GM12878 (cell line): Measurements from ENCODE around the gene PRMT7. TPM values are rescaled to one million over a fixed set of nuclear protein-coding genes. Genes with fewer than 3 reads are reported as not detected.

Experiments used
- HDAC6 ChIP-seq: fragments of 200-600 bp; sonication (generic); IDR thresholded peaks from one replicate; pipeline ENCODE4 v1.8.0; 2017; ENCODE audit warnings: antibody characterized with exemption; ENCODE audit not compliant: unreplicated experiment
- KDM1A ChIP-seq: fragments of 200-600 bp; sonication (generic); IDR thresholded peaks from 2 replicates; pipeline ENCODE4 v1.6.1; 2016; ENCODE audit warnings: borderline replicate concordance
- POLR2A ChIP-seq: IDR thresholded peaks from 2 replicates; pipeline ENCODE4 v1.6.1; 2011; ENCODE audit warnings: low read depth, mild to moderate bottlenecking, low read length
- TCF7 ChIP-seq: IDR thresholded peaks from 2 replicates; pipeline ENCODE4 v1.6.1; 2014; ENCODE audit warnings: antibody characterized with exemption, borderline replicate concordance
- polyA plus RNA-seq, 11 experiments: library from polyadenylated mRNA; depleted of rRNA in 4 of 11; unstranded in 6 of 11; stranded (reverse) in 5 of 11; fragments of >200 nt; fragmentation: Nextera tagmentation in 4 of 11; fragmentation: Illumina TruSeq in 1 of 11; extraction: Ambion mirVana in 4 of 11; extraction: Trizol in 1 of 11; gene quantifications; 1 replicate in 1 of 11; 2 replicates in 10 of 11; pipeline versions ENCODE4 v1.2.1 to v1.2.3, GENCODE V29; 2011 to 2016; ENCODE audit warnings: inconsistent platforms in 2 of 11, missing spikeins in 2 of 11, low read depth in 1 of 11
- total RNA-seq, 4 experiments: library from RNA; depleted of rRNA in 3 of 4; stranded (reverse); fragments of >200 nt in 3 of 4; fragmentation: Illumina TruSeq in 1 of 4; extraction: Trizol in 1 of 4; gene quantifications; 2 replicates each; pipeline versions ENCODE4 v1.2.1 to v1.2.3, GENCODE V29; 2013 to 2021
- TF ChIP-seq, protein P1 (sequence below): fragments of 450-650 bp; formaldehyde crosslinking; IDR thresholded peaks from 2 replicates; pipeline ENCODE4 v1.4.0; 2020; ENCODE audit warnings: mild to moderate bottlenecking, moderate library complexity
- TF ChIP-seq, protein P2 (sequence below): fragments of 450-650 bp; formaldehyde crosslinking; IDR thresholded peaks from 2 replicates; pipeline ENCODE4 v1.5.0; 2022; ENCODE audit warnings: mild to moderate bottlenecking, missing genetic modification characterization

PRMT7 gene
- total and polyA plus RNA-seq, 10 of the 15 experiments (the other 5 are each of a cell fraction or from before 2014, with no cell fraction given): 5.1 to 56.1 (median 42.0) TPM

DNA sequence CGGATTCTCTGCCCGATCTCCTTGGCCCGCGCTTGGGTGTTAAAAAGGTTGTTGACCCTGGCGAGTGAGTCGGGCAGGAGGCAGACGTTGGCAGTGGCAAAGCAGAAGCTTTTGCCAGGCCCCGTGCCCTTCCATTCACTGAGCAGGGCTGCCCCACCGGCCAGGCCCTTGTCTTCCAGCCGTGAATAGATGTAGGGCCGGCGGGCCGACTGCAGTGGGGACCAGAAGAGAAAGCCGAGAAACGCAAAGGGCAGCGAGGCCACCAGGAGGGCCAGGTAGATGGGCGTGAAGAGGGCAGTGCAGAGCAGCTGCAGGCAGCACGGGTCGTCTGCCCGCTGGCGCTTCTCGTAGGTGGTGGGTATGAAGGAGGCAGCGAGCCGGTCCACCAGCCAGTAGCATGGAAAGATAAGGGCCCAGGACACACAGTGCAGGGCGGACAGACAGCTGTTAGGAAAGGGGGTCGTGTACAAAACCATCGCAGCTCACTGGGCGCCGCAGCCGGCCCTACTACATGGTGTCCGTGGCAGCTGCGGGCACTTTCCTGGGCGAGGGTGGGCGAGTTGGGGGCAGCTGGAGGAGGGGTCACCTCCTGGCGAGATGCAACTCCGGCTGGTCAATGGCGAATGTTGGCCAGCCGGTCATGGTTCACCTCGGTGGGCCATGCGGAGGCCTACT lies 61.0 kb downstream of the PRMT7 start (continued):
- TF ChIP-seq HDAC6: no peak
- TF ChIP-seq KDM1A: no peak
- no peak for TF ChIP-seq POLR2A
- TF ChIP-seq TCF7: no peak
- TF ChIP-seq, protein P1, sequence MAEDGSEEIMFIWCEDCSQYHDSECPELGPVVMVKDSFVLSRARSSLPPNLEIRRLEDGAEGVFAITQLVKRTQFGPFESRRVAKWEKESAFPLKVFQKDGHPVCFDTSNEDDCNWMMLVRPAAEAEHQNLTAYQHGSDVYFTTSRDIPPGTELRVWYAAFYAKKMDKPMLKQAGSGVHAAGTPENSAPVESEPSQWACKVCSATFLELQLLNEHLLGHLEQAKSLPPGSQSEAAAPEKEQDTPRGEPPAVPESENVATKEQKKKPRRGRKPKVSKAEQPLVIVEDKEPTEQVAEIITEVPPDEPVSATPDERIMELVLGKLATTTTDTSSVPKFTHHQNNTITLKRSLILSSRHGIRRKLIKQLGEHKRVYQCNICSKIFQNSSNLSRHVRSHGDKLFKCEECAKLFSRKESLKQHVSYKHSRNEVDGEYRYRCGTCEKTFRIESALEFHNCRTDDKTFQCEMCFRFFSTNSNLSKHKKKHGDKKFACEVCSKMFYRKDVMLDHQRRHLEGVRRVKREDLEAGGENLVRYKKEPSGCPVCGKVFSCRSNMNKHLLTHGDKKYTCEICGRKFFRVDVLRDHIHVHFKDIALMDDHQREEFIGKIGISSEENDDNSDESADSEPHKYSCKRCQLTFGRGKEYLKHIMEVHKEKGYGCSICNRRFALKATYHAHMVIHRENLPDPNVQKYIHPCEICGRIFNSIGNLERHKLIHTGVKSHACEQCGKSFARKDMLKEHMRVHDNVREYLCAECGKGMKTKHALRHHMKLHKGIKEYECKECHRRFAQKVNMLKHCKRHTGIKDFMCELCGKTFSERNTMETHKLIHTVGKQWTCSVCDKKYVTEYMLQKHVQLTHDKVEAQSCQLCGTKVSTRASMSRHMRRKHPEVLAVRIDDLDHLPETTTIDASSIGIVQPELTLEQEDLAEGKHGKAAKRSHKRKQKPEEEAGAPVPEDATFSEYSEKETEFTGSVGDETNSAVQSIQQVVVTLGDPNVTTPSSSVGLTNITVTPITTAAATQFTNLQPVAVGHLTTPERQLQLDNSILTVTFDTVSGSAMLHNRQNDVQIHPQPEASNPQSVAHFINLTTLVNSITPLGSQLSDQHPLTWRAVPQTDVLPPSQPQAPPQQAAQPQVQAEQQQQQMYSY (CRISPR knock-in tag): no peak
- TF ChIP-seq, protein P2, sequence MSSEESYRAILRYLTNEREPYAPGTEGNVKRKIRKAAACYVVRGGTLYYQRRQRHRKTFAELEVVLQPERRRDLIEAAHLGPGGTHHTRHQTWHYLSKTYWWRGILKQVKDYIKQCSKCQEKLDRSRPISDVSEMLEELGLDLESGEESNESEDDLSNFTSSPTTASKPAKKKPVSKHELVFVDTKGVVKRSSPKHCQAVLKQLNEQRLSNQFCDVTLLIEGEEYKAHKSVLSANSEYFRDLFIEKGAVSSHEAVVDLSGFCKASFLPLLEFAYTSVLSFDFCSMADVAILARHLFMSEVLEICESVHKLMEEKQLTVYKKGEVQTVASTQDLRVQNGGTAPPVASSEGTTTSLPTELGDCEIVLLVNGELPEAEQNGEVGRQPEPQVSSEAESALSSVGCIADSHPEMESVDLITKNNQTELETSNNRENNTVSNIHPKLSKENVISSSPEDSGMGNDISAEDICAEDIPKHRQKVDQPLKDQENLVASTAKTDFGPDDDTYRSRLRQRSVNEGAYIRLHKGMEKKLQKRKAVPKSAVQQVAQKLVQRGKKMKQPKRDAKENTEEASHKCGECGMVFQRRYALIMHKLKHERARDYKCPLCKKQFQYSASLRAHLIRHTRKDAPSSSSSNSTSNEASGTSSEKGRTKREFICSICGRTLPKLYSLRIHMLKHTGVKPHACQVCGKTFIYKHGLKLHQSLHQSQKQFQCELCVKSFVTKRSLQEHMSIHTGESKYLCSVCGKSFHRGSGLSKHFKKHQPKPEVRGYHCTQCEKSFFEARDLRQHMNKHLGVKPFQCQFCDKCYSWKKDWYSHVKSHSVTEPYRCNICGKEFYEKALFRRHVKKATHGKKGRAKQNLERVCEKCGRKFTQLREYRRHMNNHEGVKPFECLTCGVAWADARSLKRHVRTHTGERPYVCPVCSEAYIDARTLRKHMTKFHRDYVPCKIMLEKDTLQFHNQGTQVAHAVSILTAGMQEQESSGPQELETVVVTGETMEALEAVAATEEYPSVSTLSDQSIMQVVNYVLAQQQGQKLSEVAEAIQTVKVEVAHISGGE (CRISPR knock-in tag): no peak
